IMR-90 (cell line): Measurements from ENCODE around the gene RAD51B. TPM values are rescaled to one million over a fixed set of nuclear protein-coding genes. Genes with fewer than 3 reads are reported as not detected.
A peak's percentile ranks its signal among the peaks of the same experiment; 100 is the strongest.

ENCODE experiments used
- ATAC-seq: fragments of 200-7000 bp; cut with Tn5 transposase; 2 replicates; pipeline ENCODE4 v1.9.1; 2020; ENCODE audit warnings: low read depth, mild to moderate bottlenecking, moderate library complexity
- BruUV-seq: library from RNA; stranded (reverse); fragments of 400-500 nt; replicated peaks from 2 replicates; lab custom pipeline; 2021; lab: Mats Ljungman, UMichigan
- CTCF ChIA-PET: fragments of 300-600 bp; formaldehyde crosslinking; extraction: SDS; loops from one replicate; lab custom pipeline; 2021; ENCODE audit warnings: antibody characterized with exemption; lab: Yijun Ruan, JAX
- POLR2A ChIA-PET: fragments of 300-600 bp; sonication (Branson Sonifier 250); formaldehyde crosslinking; loops from one replicate; lab custom pipeline; 2022; ENCODE audit warnings: antibody characterized with exemption; ENCODE audit not compliant: unreplicated experiment; lab: Charles Lee
- DNase-seq: peaks from one replicate; pipeline ENCODE4 v3.0.0; 2013
- H2AFZ ChIP-seq: replicated peaks from 2 replicates; pipeline ENCODE3; 2013; ENCODE audit warnings: low read length, mild to moderate bottlenecking; ENCODE audit not compliant: poor library complexity
- H2AK5ac ChIP-seq: 2 replicates; pipeline ENCODE4 v1.6.1; 2013; ENCODE audit warnings: low read depth, low read length, inconsistent platforms
- H2AK9ac ChIP-seq: replicated peaks from 2 replicates; pipeline ENCODE3; 2013; ENCODE audit warnings: mild to moderate bottlenecking, low read depth, low read length, moderate library complexity; ENCODE audit not compliant: poor library complexity
- H2BK120ac ChIP-seq: 2 replicates; pipeline ENCODE4 v1.6.1; 2013; ENCODE audit warnings: low read depth, low read length, inconsistent platforms
- H2BK15ac ChIP-seq: 3 replicates; pipeline ENCODE4 v1.6.1; 2013; ENCODE audit warnings: low read depth, low read length, inconsistent platforms
- H2BK20ac ChIP-seq: 2 replicates; pipeline ENCODE4 v1.6.1; 2013; ENCODE audit warnings: low read depth, mild to moderate bottlenecking, inconsistent platforms, low read length, moderate library complexity
- H2BK5ac ChIP-seq: 2 replicates; pipeline ENCODE4 v1.6.1; 2013; ENCODE audit warnings: mild to moderate bottlenecking, low read depth, low read length, inconsistent platforms; ENCODE audit not compliant: poor library complexity, severe bottlenecking
- H3K14ac ChIP-seq: replicated peaks from 2 replicates; pipeline ENCODE4 v1.6.1; 2013; ENCODE audit warnings: low read depth, low read length, inconsistent platforms
- H3K18ac ChIP-seq: 2 replicates; pipeline ENCODE4 v1.6.1; 2013; ENCODE audit warnings: low read depth, low read length, control low read depth
- H3K23ac ChIP-seq: 2 replicates; pipeline ENCODE4 v1.6.1; 2013; ENCODE audit warnings: low read depth, low read length, inconsistent platforms
- H3K27ac ChIP-seq: 2 replicates; pipeline ENCODE4 v1.5.1; 2013; ENCODE audit warnings: mild to moderate bottlenecking, control low read depth, low read length; ENCODE audit not compliant: insufficient read depth
- H3K27me3 ChIP-seq: 2 replicates; pipeline ENCODE4 v1.6.1; 2013; ENCODE audit warnings: low read length; ENCODE audit not compliant: control insufficient read depth, insufficient read depth
- H3K36me3 ChIP-seq: 2 replicates; pipeline ENCODE4 v1.6.1; 2013; ENCODE audit warnings: low read length, mixed read lengths; ENCODE audit not compliant: control insufficient read depth, insufficient read depth
- H3K4ac ChIP-seq: 2 replicates; pipeline ENCODE4 v1.6.1; 2013; ENCODE audit warnings: low read depth, low read length, inconsistent platforms
- H3K4me1 ChIP-seq: 2 replicates; pipeline ENCODE4 v1.6.1; 2013; ENCODE audit warnings: low read length, mixed read lengths; ENCODE audit not compliant: control insufficient read depth, insufficient read depth
- H3K4me2 ChIP-seq: 2 replicates; pipeline ENCODE4 v1.6.1; 2013; ENCODE audit warnings: low read depth, mild to moderate bottlenecking, control low read depth, low read length, moderate library complexity
- H3K4me3 ChIP-seq: 2 replicates; pipeline ENCODE4 v1.5.1; 2013; ENCODE audit warnings: low read depth, mild to moderate bottlenecking, control low read depth, low read length, moderate library complexity; ENCODE audit not compliant: insufficient read depth
- H3K56ac ChIP-seq: 2 replicates; pipeline ENCODE4 v1.6.1; 2013; ENCODE audit warnings: low read length, inconsistent platforms; ENCODE audit not compliant: insufficient read depth; ENCODE audit errors: extremely low read depth
- H3K79me1 ChIP-seq, 2 experiments: 2 replicates each; pipeline ENCODE4 v1.6.1; 2013; ENCODE audit warnings: low read length in 2 of 2, inconsistent platforms in 1 of 2, low read depth in 1 of 2
- H3K9ac ChIP-seq: 2 replicates; pipeline ENCODE4 v1.6.1; 2013; ENCODE audit warnings: low read depth, low read length, control low read depth
- H3K9me1 ChIP-seq: 2 replicates; pipeline ENCODE4 v1.6.1; 2013; ENCODE audit warnings: low read length, inconsistent platforms; ENCODE audit not compliant: insufficient read depth
- H3K9me3 ChIP-seq: 2 replicates; pipeline ENCODE4 v1.6.1; 2013; ENCODE audit warnings: low read length; ENCODE audit not compliant: control insufficient read depth, insufficient read depth
- H4K20me1 ChIP-seq: 2 replicates; pipeline ENCODE4 v1.6.1; 2013; ENCODE audit warnings: low read length, inconsistent platforms; ENCODE audit not compliant: insufficient read depth
- H4K5ac ChIP-seq: 2 replicates; pipeline ENCODE4 v1.6.1; 2013; ENCODE audit warnings: mild to moderate bottlenecking, low read depth, low read length, control low read depth
- H4K8ac ChIP-seq, 2 experiments: 2 replicates each; pipeline ENCODE4 v1.6.1; 2013; ENCODE audit warnings: low read depth in 2 of 2, low read length in 2 of 2, control low read depth in 1 of 2, inconsistent platforms in 1 of 2
- H4K91ac ChIP-seq: 2 replicates; pipeline ENCODE4 v1.6.1; 2013; ENCODE audit warnings: low read depth, low read length, inconsistent platforms; ENCODE audit not compliant: insufficient read depth
- CEBPB ChIP-seq: IDR thresholded peaks from 2 replicates; pipeline ENCODE4 v1.6.1; 2012; ENCODE audit warnings: low read depth, low read length, improper control_type of control experiment
- CHD1 ChIP-seq: IDR thresholded peaks from 2 replicates; pipeline ENCODE4 v1.6.1; 2012; ENCODE audit warnings: low read depth, low read length, improper control_type of control experiment
- MAFK ChIP-seq: IDR thresholded peaks from 2 replicates; pipeline ENCODE4 v1.6.1; 2012; ENCODE audit warnings: low read depth, low read length, improper control_type of control experiment
- MAZ ChIP-seq: IDR thresholded peaks from 2 replicates; pipeline ENCODE4 v1.6.1; 2012; ENCODE audit warnings: low read depth, mild to moderate bottlenecking, low read length, improper control_type of control experiment, moderate library complexity, borderline replicate concordance
- MXI1 ChIP-seq: IDR thresholded peaks from 2 replicates; pipeline ENCODE4 v1.6.1; 2012; ENCODE audit warnings: low read depth, mild to moderate bottlenecking, low read length, moderate library complexity, borderline replicate concordance
- POLR2A ChIP-seq: IDR thresholded peaks from 2 replicates; pipeline ENCODE4 v1.6.1; 2012; ENCODE audit warnings: mild to moderate bottlenecking, low read depth, low read length
- RAD21 ChIP-seq: IDR thresholded peaks from 2 replicates; pipeline ENCODE4 v1.6.1; 2012; ENCODE audit warnings: low read length, improper control_type of control experiment
- RCOR1 ChIP-seq: IDR thresholded peaks from 2 replicates; pipeline ENCODE4 v1.6.1; 2012; ENCODE audit warnings: mild to moderate bottlenecking, low read length, improper control_type of control experiment; ENCODE audit not compliant: insufficient replicate concordance
- RFX5 ChIP-seq: IDR thresholded peaks from 2 replicates; pipeline ENCODE4 v1.8.0; 2012; ENCODE audit warnings: low read depth, mild to moderate bottlenecking, low read length, moderate library complexity
- SMC3 ChIP-seq: fragments of 150-350 bp; IDR thresholded peaks from 2 replicates; pipeline ENCODE4 v1.6.1; 2016; ENCODE audit warnings: low read depth, mild to moderate bottlenecking, antibody characterized with exemption, low read length, moderate library complexity
- WGBS, 2 experiments: methylation state at CpG; one replicate each; pipeline versions ENCODE4 v1.1.5 to v1.1.7; 2013; ENCODE audit warnings: missing lambda C conversion rate in 2 of 2; ENCODE audit not compliant: insufficient read length in 1 of 2; ENCODE audit errors: extremely low coverage in 2 of 2; 5-methylcytosine and 5-hydroxymethylcytosine counted together
- dilution Hi-C: fragments of 300-500 bp; cut with HindIII; formaldehyde crosslinking; loops from one replicate; pipeline ENCODE4 v1.14.3; 2018; ENCODE audit warnings: low sequenced_read_pairs; ENCODE audit not compliant: unreplicated experiment
- in situ Hi-C: fragments of 300-500 bp; cut with MboI; formaldehyde crosslinking; loops from 3 replicates; pipeline ENCODE4 v1.14.3; 2019; ENCODE audit warnings: low sequenced_read_pairs, inconsistent platforms, mixed read lengths
- intact Hi-C: fragments of 100-400 bp; cut with micrococcal nuclease; formaldehyde crosslinking; loops from 2 replicates; pipeline ENCODE4 v1.10.0; 2022
- polyA plus RNA-seq, 3 experiments: library from polyadenylated mRNA; depleted of rRNA; stranded (reverse); fragments of >200 nt; gene quantifications; 2 replicates each; pipeline ENCODE4 v1.2.3, GENCODE V29; 2012; ENCODE audit warnings: low replicate concordance in 1 of 3
- total RNA-seq: library from RNA; depleted of rRNA; stranded (reverse); fragments of >200 nt; gene quantifications from 2 replicates; pipeline ENCODE4 v1.2.3, GENCODE V29; 2012
- TF ChIP-seq, protein P1 (sequence below): fragments of 150-350 bp; IDR thresholded peaks from 2 replicates; pipeline ENCODE4 v1.6.1; 2017; ENCODE audit warnings: mild to moderate bottlenecking, antibody characterized with exemption, low read length, low read depth
- TF ChIP-seq, protein P2 (sequence below): fragments of 150-350 bp; IDR thresholded peaks from 2 replicates; pipeline ENCODE4 v1.6.1; 2016; ENCODE audit warnings: low read depth, mild to moderate bottlenecking, low read length, moderate library complexity, borderline replicate concordance

Gene RAD51B
- total and polyA plus RNA-seq, 2 of the 4 experiments (the other 2 are of a cell fraction), result 5.1 to 18.8 TPM

DNA sequence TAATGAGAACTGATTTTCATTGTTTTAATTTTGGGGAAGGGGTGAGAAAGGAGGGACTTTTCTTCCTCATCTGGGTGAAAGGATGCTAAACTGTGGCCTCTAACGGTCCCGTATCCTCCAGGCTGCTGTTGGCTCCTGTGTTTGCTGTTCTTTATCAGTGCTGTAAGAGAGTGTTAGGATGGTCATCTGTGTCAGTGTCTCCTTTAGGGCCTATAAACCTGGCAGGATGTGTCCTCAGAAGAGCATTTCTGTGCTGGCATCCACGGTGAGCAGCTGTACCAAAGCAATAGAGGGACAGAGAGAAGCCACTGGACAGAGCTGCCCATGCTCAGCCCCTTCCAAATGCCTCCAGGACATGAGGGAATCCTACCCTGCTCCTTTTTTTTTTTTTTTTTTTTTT, 720.2 kb downstream of the RAD51B start:
- Histone ChIP-seq H3K9me1 (peaks cover 8% of the 10 kb centered on the region), H4K5ac (no peak overlapping the region), H3K18ac (peak overlapping the region; percentile 33; the same call in 1 of the 2 replicates), H2BK15ac (peak overlapping the region; percentile 37; the same call in 1 of the 3 replicates), H3K4me3 (no peak overlapping the region), H3K4ac (0 out of 2 replicates have a peak overlapping the region, but pooled peaks have one; percentile 16), H3K4me1 (peaks cover 14% of the 10 kb centered on the region), H3K27ac (no peak overlapping the region), H2AK5ac (peak overlapping the region; percentile 72), H3K9ac (no peak overlapping the region), H3K27me3 (no peaks in the 10 kb centered on the region), H3K36me3 (no peaks in the 10 kb centered on the region), H2BK5ac (no peak overlapping the region), H3K56ac (no peak overlapping the region), H3K79me1 (no peaks in the 10 kb centered on the region), H4K91ac (peak overlapping the region; percentile 46; the same call in 1 of the 2 replicates), H2AK9ac (no peak overlapping the region), H3K14ac (no peak overlapping the region), H3K23ac (no peak overlapping the region), H2BK20ac (peak overlapping the region; percentile 11; the same call in 1 of the 2 replicates), H2BK120ac (peak overlapping the region; percentile 38; the same call in 1 of the 2 replicates), H3K9me3 (no peaks in the 10 kb centered on the region), H3K4me2 (no peak overlapping the region), H4K20me1 (no peaks in the 10 kb centered on the region), H2AFZ (no peak overlapping the region), H4K8ac (no peak overlapping the region)
- WGBS, 2 experiments, result no CpG with 5 or more reads among the region's 3 CpGs
- TF ChIP-seq CHD1, result no peak
- no peak for TF ChIP-seq MAFK
- TF ChIP-seq, protein P1, sequence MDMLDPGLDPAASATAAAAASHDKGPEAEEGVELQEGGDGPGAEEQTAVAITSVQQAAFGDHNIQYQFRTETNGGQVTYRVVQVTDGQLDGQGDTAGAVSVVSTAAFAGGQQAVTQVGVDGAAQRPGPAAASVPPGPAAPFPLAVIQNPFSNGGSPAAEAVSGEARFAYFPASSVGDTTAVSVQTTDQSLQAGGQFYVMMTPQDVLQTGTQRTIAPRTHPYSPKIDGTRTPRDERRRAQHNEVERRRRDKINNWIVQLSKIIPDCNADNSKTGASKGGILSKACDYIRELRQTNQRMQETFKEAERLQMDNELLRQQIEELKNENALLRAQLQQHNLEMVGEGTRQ, result no peak
- TF ChIP-seq POLR2A, result no peak
- TF ChIP-seq MXI1, result no peak
- TF ChIP-seq RCOR1, result no peak
- no peak for TF ChIP-seq CEBPB
- no peak for TF ChIP-seq SMC3
- TF ChIP-seq, protein P2, sequence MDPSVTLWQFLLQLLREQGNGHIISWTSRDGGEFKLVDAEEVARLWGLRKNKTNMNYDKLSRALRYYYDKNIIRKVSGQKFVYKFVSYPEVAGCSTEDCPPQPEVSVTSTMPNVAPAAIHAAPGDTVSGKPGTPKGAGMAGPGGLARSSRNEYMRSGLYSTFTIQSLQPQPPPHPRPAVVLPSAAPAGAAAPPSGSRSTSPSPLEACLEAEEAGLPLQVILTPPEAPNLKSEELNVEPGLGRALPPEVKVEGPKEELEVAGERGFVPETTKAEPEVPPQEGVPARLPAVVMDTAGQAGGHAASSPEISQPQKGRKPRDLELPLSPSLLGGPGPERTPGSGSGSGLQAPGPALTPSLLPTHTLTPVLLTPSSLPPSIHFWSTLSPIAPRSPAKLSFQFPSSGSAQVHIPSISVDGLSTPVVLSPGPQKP, result no peak
- TF ChIP-seq MAZ, result no peak
- no peak for TF ChIP-seq RFX5
- TF ChIP-seq RAD21, result no peak
- CTCF ChIA-PET, result interaction anchor here (0.6 kb wide), 1 partner anchor 80 kb away, joined by 3 read pairs; no protein-coding TSS in a partner anchor
- ATAC-seq (no peak), DNase-seq (no peak)
- in situ Hi-C loops (no loop called here), intact Hi-C loops (loop anchor here (10.0 kb wide), 2 partner anchors 115 to 145 kb away; no protein-coding TSS in a partner anchor), dilution Hi-C loops (no loop called here)
- BruUV-seq, result no TSS peak
- POLR2A ChIA-PET, result no interaction called here
